GM23338 (cell line): Measurements from ENCODE around the gene AMBRA1.

Source experiments
- CREB1 ChIP-seq: fragments of 250-450 bp; sonication (Bioruptor Pico); IDR thresholded peaks from 2 replicates; pipeline ENCODE4 v1.5.0; 2020; ENCODE audit warnings: low read depth, mild to moderate bottlenecking, moderate library complexity
- EZH2 ChIP-seq: fragments of 200-600 bp; sonication (generic); IDR thresholded peaks from one replicate; pipeline ENCODE4 v1.8.0; 2017; ENCODE audit warnings: antibody characterized with exemption, mild to moderate bottlenecking, low read depth; ENCODE audit not compliant: unreplicated experiment
- EZH2phosphoT487 ChIP-seq: fragments of 200-600 bp; sonication (generic); IDR thresholded peaks from one replicate; pipeline ENCODE4 v1.8.1; 2018; ENCODE audit warnings: antibody characterized with exemption; ENCODE audit not compliant: unreplicated experiment
- POLR2AphosphoS5 ChIP-seq: IDR thresholded peaks from 2 replicates; pipeline ENCODE4 v1.6.1; 2016; ENCODE audit warnings: antibody characterized with exemption, low read depth
- STAT1 ChIP-seq: IDR thresholded peaks from one replicate; pipeline ENCODE4 v1.6.1; 2016; ENCODE audit warnings: antibody characterized with exemption; ENCODE audit not compliant: unreplicated experiment
- TF ChIP-seq, protein P1 (sequence below), 2 experiments: fragments of 200-600 bp in 1 of 2; sonication (generic) in 1 of 2; conservative IDR thresholded peaks; 2 replicates each; pipeline versions ENCODE4 v1.5.1 to v1.6.1; 2016 to 2017; ENCODE audit warnings: antibody characterized with exemption in 2 of 2, low read depth in 2 of 2, mild to moderate bottlenecking in 2 of 2, moderate library complexity in 1 of 2
- TF ChIP-seq, protein P2 (sequence below): IDR thresholded peaks from one replicate; pipeline ENCODE4 v1.6.1; 2018; ENCODE audit warnings: antibody characterized with exemption; ENCODE audit not compliant: unreplicated experiment

- TF ChIP-seq, protein P1, sequence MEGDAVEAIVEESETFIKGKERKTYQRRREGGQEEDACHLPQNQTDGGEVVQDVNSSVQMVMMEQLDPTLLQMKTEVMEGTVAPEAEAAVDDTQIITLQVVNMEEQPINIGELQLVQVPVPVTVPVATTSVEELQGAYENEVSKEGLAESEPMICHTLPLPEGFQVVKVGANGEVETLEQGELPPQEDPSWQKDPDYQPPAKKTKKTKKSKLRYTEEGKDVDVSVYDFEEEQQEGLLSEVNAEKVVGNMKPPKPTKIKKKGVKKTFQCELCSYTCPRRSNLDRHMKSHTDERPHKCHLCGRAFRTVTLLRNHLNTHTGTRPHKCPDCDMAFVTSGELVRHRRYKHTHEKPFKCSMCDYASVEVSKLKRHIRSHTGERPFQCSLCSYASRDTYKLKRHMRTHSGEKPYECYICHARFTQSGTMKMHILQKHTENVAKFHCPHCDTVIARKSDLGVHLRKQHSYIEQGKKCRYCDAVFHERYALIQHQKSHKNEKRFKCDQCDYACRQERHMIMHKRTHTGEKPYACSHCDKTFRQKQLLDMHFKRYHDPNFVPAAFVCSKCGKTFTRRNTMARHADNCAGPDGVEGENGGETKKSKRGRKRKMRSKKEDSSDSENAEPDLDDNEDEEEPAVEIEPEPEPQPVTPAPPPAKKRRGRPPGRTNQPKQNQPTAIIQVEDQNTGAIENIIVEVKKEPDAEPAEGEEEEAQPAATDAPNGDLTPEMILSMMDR (conservative IDR thresholded peaks at IDR 0.05; ENCODE audit: low read depth in 2 of 2) = no peak
- no peak for TF ChIP-seq EZH2
- TF ChIP-seq CREB1 (CRISPR knock-in tag) = no peak
- no peak for TF ChIP-seq POLR2AphosphoS5
- no peak for TF ChIP-seq EZH2phosphoT487
- TF ChIP-seq, protein P2, sequence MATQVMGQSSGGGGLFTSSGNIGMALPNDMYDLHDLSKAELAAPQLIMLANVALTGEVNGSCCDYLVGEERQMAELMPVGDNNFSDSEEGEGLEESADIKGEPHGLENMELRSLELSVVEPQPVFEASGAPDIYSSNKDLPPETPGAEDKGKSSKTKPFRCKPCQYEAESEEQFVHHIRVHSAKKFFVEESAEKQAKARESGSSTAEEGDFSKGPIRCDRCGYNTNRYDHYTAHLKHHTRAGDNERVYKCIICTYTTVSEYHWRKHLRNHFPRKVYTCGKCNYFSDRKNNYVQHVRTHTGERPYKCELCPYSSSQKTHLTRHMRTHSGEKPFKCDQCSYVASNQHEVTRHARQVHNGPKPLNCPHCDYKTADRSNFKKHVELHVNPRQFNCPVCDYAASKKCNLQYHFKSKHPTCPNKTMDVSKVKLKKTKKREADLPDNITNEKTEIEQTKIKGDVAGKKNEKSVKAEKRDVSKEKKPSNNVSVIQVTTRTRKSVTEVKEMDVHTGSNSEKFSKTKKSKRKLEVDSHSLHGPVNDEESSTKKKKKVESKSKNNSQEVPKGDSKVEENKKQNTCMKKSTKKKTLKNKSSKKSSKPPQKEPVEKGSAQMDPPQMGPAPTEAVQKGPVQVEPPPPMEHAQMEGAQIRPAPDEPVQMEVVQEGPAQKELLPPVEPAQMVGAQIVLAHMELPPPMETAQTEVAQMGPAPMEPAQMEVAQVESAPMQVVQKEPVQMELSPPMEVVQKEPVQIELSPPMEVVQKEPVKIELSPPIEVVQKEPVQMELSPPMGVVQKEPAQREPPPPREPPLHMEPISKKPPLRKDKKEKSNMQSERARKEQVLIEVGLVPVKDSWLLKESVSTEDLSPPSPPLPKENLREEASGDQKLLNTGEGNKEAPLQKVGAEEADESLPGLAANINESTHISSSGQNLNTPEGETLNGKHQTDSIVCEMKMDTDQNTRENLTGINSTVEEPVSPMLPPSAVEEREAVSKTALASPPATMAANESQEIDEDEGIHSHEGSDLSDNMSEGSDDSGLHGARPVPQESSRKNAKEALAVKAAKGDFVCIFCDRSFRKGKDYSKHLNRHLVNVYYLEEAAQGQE = no peak
- TF ChIP-seq STAT1 = no peak
These were observed 33.4 kb downstream of the AMBRA1 start for GRCh38 chr11:46560300-46560991.
